IPS-NIHi7 (cell line): ENCODE data around the gene APAF1.

Experiments
- DNase-seq: peaks from one replicate; pipeline ENCODE4 v3.0.0; 2012; ENCODE audit warnings: mixed read lengths; ENCODE audit errors: extremely low spot score

The APAF1 gene

DNA sequence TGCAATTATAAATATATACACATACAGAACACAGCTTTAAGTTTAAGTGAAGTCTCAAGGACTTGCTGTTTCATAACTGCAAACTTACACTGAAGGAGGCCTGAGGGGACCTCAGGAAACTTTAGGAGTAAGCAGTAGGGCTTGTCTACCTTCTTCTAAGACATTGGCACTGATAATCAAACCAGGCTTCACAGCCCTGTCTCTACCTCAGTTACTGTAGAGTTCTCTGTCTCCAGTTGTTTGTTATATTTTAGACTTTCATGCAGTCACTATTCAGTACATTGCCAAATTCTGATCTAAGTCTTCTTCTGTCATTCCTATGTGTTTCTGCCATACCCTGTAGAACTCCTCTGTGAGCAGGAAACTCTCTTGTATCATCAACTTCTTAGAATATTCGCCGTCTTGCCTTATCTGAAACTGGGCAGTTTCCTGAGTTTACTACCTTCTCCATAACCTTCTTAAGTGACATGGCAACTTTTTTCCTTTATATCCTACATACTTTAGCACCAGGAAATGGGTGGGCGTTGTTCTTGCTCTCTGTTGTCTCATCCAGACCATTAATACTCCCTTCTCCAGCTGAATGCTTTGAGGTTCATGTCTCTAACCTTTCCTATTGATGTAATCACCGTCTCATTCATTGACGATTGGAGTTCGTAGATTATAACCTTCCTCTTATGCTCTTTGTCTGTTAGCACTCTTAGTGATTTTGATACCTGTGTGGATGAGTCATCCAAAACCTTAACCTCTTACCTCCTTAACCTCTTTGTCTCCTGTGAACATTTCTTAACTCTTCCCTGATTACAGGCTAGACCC lies 11.4 kb downstream of the APAF1 start:
- no peak for DNase-seq

DNA sequence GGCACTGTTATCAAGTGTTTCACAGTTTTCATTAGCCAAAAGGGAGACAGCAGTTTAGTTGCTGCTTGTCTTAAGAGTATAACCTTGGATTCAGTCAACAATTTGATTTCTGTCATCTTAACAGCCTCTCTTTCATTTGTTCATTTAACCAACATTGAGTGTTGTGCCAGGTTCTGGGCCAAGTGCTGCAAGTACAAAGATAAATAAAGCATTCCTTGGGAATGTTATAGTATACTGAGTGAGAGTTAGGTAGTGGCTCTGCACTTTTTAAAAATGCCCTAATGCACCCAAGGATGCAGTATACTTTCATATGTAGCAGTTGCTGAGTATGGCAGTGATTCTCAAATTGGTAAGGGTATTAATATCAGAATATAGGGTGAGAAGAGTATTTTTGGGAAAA lies 15.4 kb downstream of the APAF1 start:
- DNase-seq: no peak

GRCh38 chr12:98669751-98670150 lies 24.7 kb downstream of the APAF1 start:
- no peak for DNase-seq

DNA sequence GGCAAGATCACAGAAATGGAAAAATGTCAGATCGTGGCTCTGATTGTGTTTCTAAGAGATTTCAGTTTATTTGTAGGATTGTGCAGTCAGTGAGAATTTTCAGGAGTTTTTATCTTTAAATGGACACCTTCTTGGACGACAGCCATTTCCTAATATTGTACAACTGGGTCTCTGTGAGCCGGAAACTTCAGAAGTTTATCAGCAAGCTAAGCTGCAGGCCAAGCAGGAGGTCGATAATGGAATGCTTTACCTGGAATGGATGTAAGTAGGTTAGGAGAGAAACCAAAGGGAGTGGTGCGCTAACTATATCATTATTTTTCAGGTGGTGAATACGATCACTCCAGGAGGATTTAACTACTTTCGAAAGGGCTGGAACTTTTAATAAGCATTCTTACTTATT lies 26.4 kb downstream of the APAF1 start:
- no peak for DNase-seq

DNA sequence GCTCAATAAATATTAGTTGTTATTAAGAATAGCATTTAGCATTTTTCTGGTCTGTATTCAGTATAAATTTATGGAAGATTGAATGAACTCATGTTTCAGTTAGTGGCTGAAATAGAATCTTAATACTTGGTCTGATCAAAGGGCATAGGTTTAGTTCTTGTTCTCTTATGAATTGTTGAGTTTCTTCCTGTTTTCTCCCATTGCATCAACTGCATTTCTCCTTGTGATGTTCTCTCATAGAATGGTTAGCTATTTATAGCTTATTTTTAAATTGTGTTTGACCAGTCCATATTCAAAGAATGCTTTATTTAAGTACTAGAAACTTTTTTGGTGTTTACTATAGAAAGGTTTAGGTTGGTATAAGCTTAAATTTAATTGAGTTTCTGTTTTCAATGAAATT lies 29.8 kb downstream of the APAF1 start:
- no peak for DNase-seq

- DNase-seq: no peak
These were observed 33.3 kb downstream of the APAF1 start for GRCh38 chr12:98678236-98678945.

GRCh38 chr12:98678946-98679610 lies 34.0 kb downstream of the APAF1 start:
- DNase-seq: no peak

DNA sequence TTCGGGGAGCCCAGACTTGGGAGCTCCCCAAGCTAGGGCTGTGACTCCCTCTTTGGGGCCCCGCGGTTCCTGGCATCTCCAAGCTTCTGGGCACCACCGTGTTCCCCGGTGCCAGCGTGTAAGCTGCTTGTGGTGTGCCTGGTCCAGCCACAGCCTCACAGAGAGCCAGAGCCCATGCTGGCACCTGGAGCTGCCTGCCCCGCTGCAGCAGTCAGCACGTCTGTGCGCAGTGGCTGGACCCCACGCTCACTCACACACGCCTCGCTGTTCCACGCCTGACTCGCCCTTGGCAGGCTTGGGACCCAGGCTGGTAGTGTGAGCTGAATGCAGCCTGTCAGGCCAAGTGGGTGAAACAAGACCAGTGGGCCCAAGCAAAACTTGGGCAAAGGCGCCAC lies 34.5 kb downstream of the APAF1 start:
- DNase-seq: no peak

- DNase-seq: no peak
These were observed 39.1 kb downstream of the APAF1 start for GRCh38 chr12:98684199-98684598.

- DNase-seq: no peak
These were observed 41.5 kb downstream of the APAF1 start for GRCh38 chr12:98686603-98687002.

DNA sequence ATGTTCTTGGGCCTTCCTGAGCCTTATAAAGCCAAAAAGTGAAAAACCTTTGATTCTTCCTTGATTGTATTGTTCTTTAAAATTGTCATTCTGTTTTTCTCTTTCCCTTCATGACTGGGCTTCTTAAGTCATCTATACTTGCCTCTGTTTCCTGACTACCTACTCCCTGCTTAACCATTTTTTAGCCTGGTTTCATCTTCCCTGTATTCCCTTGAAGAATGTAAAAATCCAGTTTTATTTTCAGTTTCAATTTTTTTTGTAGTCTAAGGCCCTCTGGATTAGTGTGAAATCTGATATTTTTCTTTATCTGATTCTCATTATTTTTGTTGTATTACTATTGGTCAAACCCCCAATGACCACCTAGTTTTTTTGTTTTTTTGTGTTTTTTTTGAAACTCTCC lies 46.3 kb downstream of the APAF1 start:
- DNase-seq: no peak

DNA sequence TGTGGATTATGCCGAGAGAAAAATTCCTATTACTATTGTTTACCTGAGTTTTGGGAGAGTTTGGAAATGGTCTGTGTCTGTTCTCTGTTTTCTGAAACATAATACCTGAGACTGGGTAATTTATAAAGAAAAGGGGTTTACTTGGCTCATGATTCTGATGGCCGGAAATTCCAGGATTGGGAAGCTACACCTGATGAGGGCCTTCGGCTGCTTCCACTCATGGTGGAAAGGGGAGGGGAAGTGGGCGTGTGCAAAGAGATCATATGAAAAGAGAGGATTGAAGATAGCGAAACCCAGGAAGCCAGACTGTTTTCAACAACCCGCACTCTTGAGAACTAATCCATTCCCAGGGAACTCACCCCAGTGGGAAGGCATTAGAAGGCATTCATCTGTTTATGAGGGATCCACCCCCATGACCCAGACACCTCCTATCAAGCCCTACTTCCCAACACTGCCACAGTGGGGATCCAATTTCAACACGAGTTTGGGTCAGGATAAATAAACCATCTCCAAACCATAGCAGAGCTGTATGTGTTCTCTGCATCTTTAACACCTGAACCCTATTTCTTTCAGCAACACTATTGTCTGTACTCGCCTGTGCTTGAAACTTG lies 51.1 kb downstream of the APAF1 start:
- DNase-seq: peak; percentile 22

- no peak for DNase-seq
These were observed 52.1 kb downstream of the APAF1 start for GRCh38 chr12:98697209-98697608.

DNA sequence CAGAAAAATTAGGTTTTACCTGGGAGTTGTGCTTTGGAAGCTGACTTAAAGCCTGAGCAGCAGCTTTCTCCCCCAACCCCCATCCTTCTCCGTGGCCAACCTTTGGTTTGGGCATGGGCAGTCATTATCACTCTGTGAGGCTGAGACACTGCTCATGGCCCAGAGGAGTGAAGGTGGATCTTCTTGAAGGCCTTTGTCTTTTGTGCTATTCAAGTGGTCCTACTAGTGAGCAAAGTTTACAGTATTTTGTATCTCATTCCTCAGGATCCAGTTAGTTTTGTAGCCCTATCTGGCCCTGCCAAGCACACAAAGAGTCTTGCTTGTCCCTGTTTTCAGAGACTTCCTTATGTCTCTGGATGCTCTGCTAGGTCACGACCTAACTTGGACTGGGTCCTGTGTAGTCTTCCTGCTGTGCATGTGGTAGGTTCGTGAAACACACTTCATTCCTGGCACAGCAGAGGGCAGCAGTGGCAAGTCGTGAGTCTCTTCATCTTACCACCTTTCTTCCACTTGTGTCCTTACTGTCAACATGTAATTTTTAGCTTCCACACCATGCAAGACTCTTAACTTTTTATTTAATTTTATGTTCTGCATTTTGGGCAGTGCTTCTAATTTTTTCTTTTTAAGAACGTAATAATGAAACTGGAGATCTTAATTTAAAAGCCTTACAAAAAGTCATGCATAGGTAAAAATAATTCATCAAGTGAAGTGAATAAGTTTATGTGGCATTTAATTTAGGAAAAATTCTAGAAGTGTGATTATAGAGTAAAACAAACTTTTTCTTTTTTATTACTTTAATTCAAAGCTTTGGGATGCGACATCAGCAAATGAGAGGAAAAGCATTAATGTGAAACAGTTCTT lies 53.7 kb downstream of the APAF1 start:
- peak; percentile 64 for DNase-seq

GRCh38 chr12:98699586-98699985 lies 54.5 kb downstream of the APAF1 start:
- no peak for DNase-seq

- no peak for DNase-seq
These were observed 56.1 kb downstream of the APAF1 start for GRCh38 chr12:98701166-98701565.

- no peak for DNase-seq
These were observed 63.9 kb downstream of the APAF1 start for GRCh38 chr12:98709022-98709421.

DNA sequence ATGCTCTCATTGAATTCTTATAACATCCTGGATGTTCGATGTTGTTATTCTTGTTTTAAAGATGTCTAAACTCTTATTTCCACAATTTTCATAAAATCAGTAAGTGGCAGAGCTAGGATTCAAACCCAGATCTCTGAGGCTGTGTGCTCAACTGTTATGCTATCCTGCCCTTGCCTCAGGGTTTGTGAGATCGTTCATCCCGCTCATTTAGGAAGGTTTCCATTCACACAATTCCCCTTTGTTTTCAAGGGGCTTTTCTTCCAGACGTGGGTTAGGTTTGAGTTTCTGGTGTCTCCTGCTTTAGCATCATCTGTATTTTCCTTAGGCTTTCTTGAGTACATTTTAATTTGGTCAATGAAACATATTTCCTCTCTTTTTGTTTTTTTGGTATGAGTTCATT lies 69.3 kb downstream of the APAF1 start:
- DNase-seq: no peak

- DNase-seq: no peak
These were observed 74.7 kb downstream of the APAF1 start for GRCh38 chr12:98719515-98720504.

DNA sequence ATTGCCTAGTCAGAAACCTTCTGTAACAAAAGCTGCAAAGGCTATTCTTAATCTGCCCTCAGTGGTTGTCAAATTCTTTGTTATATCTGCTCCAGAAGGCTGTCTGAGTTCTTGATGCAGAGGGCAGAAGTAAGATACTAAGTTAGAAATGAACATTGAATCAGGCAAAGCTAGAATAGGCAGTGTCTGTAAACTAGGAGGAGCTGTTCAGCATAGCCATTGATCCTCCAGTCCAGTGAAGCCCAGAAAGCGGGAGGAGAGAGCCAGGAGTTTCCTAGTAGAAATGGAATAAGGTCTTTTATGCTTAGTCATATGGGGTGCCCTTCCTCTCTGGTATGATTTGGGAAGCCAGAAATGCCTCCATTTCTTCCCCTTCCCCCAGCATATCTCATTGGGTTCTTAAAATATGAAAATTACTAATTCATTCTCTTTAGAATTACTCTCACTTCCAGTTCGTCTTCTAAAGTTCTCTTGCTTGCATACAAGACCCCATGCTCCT lies 76.2 kb downstream of the APAF1 start:
- no peak for DNase-seq
